ENCODE measurements around the gene HHIPL1.

Gene HHIPL1

GRCh38 chr14:99727096-99727870 lies 82.4 kb downstream of the HHIPL1 start:
- TF ChIP-seq POLR2A (IDR thresholded peaks at IDR 0.05; ENCODE audit: low read length) (no peak), GATA1 (IDR thresholded peaks at IDR 0.05; ENCODE audit: low read depth, low read length) (no peak)
- DNase-seq: no peak

- TF ChIP-seq GATA1 (IDR thresholded peaks at IDR 0.05; ENCODE audit: low read depth, low read length) (no peak), POLR2A (IDR thresholded peaks at IDR 0.05; ENCODE audit: low read length) (no peak)
- no peak for DNase-seq
Observed at GRCh38 chr14:99728231-99728920, 83.4 kb downstream of the HHIPL1 start.

GRCh38 chr14:99728981-99729451 lies 84.1 kb downstream of the HHIPL1 start:
- no peak for DNase-seq
- TF ChIP-seq POLR2A (IDR thresholded peaks at IDR 0.05; ENCODE audit: low read length): no peak
- TF ChIP-seq GATA1 (IDR thresholded peaks at IDR 0.05; ENCODE audit: low read depth, low read length): no peak

Measured in erythroblast (primary cell).